Activated effector memory CD4-positive, alpha-beta T cell treated with Interleukin-2 at 50 U/mL for 16 hours (primary cell): ENCODE results near the gene CYBA.
A peak's percentile ranks its signal among the peaks of the same experiment; 100 is the strongest.
"Not testable (repeated sequence)": the region's sequence is repeated elsewhere in the genome, so short reads cannot be mapped to it uniquely, and the experiment has no call there.

ENCODE experiments used
- DNase-seq: peaks from one replicate; pipeline ENCODE4 v3.0.0-alpha.2; 2020

Gene CYBA

DNA sequence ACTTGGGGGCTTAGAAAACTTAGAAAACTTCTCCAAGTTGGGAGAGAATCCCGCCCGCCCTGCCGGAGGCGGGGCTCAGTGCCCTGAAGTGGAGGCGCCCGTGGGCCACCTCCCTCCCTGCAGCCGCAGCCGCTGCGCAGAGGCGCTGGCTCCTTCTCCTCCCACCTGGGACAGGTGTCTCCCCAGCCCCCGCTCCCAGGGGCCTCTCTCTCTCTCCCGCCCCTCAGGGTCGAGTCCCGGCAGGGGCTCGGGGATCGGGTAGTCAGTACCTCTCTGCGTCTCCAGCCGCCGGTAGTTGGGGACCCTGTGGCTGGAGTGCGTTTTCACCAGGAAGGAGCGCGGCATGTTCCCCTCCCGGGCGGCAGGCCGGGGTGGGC lies 35.2 kb upstream of the CYBA start:
- peak; percentile 40 for DNase-seq

DNA sequence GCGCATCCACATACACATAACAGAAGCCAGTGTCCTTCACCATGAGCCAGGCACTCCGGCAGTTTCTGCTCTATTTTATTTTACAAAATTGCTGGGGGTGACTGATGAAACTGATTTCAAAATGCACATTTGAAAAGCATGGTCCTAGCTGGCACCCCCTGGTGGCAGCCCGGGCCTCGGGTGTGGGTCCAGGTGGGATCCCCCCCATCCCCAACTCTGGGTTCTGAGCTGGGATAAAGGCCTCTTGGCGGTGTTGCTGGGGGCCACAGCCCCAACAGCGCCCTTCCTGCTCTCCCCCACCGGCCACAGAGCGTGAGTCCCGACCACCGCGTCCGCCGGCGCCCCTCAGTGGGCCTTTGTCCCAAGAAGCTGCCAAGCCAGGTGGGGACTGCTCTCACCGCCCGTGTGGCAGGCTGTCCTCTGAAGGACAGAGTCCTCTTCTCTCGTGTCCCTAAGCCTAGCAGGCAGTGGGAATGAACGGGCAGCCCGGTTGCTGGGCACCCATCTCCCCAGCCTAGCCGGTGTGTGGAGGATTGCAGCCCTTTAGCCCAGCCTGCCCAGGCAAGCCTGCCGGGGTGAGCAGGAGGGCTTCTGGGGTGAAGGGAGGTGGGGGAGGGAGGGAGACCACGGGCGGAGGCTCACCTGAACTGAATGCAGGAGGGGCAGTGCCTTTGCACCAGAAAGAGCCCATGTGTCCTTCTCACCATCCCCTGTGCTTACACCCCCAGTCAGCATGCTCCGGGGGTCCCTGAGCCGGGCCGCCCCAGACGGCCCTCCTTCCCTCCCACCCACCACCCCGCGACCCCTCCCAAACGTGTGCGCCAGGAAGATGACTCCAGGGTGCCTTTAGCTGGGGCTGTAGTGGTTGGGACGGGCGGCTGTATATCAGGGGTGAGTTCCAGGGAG lies 34.6 kb upstream of the CYBA start:
- DNase-seq = peak; percentile 55

DNA sequence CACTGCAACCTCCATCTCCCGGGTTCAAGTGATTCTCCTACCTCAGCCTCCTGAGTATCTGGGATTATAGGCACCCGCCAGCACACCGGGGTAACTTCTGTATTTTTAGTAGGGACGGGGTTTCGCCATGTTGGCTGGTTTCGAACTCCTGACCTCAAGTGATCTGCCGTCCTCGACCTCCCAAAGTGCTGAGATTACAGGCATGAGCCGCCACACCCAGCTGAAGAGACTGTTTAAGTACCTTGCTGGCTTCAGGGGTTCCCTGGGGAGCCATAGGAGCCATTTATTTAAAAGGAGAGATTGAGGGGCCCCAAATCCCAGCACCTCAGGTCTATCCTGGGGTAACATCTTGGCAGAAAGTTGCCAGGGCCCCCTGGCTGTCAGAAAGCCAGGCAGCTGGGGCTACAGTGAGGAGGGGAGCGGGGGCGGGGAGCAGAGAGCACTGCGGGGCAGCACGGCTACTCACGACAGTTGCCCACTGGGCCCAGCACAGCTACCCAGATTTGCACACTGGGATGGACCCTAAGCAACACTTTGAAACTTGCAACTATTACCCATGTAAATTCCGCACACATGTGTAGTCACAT lies 33.8 kb upstream of the CYBA start:
- no peak for DNase-seq

DNA sequence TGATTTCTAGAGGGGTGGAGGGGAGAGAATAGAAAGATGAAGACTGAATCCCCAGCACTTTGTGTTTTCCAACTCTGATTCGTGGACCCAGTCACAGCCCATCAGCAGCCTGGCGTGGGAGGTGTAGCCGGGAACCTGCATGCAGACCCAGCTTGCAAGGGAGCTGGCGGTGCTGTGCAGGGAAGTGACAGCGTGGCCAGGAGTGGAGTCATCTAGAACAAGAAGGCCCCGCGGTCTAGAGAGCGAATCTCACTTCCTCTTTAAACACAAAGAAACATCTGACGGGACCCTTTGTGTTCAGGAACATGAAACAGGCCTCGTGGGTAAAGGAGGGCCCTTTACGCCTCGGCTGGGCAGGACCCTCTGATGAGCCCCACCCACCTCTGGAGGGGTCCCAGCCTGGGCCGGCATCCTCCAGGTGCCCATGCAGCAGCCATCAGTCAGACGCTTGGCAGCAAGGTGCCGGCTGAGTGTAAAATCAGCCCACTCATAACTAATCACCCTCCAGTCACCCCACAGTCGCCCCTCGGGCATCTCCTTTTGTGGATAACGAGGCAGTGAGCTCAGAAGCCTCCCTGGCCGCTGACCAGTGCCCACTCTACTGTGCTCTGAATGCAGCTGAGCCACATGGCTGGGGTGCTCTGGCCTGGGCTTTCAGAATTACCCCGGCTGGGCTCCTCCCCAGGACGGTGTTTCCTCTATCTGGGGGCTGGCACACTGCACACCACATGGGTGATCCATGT lies 31.0 kb upstream of the CYBA start:
- peak; percentile 38 for DNase-seq

DNA sequence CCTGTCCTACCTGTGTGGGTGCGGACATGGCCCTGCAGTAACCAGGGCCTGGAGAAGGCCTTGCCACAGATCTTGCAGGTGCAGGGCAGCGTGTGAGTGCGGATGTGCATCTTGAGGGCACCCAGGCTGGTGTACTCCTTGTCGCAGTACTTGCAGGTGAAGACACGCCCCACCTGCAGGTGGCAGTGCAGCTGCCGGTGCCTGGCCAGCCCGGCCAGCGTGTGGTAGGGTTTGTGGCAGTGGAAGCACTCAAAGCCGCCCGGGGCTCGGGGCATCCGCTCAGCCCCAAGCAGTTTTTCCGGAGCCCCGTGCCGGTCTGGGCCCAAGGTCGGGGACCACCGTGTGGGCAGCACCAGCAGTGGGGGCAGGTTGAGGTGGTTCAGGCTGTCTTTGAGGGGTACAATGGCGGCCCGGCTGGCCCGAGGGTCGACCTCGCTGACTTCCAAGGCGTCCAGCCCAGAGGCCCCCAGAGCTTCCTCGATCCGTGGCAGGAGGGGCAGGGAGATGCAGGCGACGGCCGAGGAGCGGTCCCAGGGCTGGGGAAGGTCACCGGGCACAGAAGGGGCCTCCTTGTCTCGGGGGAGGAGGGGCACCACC lies 30.3 kb upstream of the CYBA start:
- DNase-seq = peak; percentile 33

DNA sequence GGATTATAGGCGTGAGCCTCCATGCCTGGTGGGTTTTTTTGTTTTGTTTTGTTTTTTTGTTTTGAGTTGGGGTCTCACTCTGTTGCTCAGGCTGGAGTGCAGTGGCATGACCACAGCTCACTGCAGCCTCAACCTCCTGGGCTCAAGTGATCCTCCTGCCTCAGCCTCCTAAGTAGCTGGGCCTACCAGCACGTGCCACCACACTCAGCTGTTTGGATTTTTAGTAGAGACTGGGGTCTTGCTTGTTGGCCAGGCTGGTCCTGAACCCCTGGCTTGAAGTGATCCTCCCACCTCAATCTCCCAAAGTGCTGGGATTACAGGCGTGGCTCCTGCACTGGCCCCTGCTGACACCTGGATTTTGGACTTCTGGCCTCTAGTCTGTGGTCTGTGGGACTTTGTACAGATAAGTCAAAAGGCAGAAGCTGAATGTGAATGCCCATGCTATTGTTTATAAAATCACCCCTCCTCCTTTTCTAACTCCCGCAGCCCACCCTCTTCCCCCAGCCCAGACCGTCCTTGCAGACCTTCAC lies 29.8 kb upstream of the CYBA start:
- no peak for DNase-seq

DNA sequence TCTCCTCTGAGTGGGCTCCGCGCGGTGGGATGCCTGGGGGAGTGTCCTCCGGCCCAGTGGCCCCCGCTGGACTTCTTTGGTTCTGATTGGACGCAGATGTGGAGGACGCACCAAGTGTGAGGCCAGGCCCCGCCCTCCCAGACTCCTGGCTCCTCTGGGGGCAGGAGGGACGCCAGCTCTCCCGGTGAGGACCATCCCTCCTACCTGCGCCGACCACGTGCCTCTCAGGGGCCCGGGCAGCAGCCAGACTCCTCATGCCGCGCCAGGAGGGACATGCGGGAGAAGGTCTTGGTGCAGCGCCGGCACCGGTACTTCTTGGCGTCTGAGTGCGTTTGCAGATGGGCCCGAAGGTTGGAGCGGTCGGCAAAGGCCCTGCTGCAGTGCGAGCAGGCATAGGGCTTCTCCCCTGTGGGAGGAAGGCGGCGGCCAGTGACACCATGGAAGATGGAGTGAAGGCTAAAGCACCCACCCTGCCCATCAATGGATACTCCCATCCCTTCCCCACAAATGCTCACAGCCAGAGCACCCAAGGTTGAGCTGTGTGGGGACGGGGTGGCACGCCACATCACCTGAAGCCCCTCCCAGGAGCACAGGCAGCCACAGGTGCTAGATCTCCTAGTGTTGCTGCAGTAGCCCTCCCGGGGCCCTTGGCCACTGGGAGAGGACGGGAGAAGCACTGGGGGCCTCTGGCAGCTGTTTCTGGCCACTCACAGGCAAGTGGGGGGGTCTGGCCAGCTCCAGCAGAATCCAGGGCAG lies 27.5 kb upstream of the CYBA start:
- no peak for DNase-seq

DNA sequence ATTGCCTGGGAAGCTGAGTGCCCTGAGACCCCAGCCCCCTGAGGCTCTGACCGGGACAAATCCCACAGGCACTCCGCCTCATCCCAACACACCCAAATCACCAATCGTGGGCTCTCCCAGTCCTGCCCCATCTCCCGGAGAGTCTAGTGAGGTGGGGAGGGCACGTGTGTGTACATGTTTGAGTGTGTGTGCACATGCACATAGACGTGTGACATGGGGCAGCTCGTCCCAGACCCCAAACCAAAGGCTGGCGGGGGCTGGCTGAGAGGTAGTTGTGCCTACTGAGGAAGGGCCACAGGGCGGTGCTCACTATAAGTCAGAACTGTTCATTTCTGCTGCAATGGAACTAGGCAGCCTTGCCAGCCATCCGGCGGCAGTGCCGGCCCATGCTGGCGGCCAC lies 26.9 kb upstream of the CYBA start:
- no peak for DNase-seq

DNA sequence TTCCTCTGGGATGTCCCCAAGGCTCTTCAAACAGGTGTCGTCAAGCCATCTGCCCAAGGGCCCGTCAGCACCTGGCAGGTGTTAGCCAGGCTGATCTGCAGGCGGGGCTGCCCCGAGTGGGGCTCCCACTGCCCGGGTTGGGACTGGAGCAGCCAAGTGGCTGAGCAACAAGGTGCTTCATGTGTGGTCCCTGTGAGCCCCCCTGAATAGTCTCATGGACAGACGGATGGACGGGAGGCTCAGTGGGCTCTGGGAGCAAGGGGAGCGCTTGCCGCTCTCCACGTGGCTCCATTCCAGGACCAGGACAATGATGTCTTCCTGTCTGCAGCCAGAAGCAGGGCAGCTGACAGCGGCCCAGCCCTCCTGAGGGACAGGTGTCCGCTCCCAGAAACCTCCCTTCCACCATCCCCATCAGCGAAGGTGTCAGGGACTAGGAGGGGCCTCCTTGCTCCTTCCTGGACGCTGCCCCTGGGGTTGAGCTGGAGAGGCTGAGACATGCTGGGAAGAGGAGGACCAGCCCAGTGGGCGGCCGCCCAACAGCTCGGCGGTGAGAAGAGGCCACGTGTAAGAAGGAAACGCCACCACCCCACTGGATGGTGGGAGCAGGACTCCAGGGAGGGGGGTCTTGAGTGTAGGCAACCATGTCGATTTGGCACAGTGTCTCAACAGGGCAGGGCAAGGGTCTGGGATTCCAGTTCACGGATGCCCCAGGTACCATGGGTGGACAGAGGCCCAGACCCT lies 25.8 kb upstream of the CYBA start:
- DNase-seq = no peak

DNA sequence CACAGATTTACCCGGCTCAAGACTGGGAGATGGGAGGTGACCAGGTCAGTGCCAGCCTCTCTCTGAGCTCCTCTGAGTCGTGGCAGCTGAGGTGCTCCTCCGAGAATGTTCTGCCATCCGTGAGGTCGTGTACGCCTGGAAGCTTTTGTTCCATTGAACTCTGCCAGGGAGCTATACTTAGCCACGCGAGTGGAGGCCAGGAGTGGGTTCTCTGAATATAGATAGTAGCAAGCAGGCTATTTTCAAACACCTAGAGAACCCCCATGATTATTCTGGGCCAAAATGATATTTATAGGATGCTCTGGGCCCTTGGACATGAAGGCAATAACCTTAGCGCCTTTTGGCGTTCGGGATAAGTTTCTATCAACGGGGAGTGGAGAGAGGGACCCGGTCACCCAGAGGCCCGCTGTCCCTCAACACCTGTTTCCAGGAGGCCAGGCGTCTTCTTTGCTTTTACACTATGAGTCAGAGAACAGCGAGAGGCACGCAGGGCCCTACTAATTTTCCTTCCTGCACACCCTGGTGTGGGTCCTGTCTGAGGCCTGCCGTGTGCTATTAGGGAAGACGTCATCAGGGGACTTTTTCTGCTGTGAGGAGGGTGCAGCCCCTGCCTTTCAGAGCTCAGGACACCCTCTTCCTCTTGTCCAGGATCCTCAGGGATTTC lies 23.0 kb upstream of the CYBA start:
- no peak for DNase-seq

DNA sequence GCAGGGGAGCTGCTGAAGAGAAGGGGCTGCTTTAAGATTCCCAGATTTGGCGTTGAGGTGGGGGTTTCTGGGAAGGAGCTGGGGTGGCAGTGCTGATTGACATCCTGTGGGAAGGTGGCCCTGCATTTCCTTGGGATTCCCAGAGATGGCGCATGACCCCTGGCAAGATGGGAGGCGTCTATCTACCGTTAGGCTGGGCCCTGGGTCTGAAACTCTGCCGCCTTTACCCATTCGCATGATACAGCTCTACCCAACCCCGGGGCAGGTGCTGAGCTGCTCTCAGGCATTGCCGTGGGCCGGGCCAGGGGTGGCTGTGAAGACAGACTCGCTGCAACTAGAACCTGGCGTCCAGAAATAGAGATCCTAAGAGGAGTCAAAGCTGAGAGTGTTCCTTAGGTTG lies 21.9 kb upstream of the CYBA start:
- DNase-seq = no peak

DNA sequence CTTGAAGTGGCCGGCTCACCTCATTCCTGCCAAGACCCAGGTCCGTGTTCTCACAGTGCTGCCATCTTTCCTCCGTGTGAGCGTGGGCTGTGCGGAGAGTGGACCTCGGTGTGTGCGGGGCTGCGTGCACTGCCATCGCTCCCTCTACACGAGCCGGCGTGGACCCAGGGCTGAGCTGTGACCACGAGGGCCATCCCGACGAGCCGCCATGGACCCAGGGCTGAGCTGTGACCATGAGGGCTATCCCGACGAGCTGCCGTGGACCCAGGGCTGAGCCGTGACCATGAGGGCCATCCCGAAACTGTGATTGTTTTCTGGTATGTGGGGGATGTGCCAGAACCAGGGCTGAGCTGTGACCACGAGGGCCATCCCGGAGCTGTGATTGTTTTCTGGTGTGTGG lies 21.0 kb upstream of the CYBA start:
- no peak for DNase-seq

DNA sequence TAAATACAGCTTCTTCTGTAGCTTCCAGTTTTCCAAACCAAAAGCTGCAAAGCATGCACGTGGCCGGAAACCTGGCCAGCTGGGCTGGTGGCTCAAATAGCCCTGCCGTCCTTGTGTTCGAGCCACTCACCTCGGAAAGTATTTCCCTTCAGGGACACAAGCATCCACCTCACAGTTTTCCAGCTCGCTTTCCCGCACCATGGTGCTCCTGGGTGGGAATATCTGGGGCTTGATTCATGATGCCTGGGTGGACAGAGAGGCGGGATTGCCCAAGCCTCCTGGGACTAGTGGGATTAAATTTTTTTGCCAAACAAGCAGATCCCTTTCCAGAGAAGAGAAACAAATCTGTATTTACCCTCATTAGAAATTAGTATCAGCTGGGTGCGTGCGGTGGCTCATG lies 19.1 kb upstream of the CYBA start:
- no peak for DNase-seq

DNA sequence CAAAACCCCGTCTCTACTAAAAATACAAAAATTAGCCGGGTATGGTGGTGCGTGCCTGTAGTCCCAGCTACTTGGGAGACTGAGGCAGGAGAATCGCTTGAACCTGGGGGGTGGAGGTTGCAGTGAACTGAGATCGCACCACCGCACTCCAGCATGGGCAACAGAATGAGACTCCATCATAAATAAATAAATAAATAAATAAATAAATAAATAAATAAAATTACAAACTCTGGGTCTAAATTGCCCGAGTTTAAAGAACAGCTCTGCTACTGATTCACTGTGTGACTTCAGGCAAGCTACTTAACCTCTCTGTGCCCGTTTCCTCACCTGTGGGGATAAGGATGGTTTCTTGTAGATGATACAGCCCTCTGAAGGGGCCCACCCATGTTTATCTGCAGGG lies 18.6 kb upstream of the CYBA start:
- not testable (repeated sequence) for DNase-seq

DNA sequence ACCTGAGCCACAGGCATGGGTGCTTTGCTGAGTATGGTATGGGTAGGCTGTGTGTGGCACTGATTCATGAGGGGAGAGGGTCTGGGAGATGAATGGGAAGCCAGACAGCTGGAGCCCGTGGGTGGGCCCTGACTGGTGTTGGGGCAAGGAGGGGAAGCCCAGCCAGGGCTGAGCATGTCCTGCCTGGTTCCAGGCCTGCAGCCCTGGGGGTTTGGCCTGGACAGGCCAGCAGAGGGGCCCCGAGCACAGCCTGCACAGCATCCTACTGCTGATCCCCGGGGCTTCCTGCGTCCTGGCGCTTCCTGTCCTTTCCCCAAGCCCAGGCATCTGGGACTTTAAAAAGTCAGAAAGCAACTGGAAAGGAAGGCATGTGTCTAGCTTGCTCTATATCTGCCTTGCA lies 16.6 kb upstream of the CYBA start:
- DNase-seq = no peak

DNA sequence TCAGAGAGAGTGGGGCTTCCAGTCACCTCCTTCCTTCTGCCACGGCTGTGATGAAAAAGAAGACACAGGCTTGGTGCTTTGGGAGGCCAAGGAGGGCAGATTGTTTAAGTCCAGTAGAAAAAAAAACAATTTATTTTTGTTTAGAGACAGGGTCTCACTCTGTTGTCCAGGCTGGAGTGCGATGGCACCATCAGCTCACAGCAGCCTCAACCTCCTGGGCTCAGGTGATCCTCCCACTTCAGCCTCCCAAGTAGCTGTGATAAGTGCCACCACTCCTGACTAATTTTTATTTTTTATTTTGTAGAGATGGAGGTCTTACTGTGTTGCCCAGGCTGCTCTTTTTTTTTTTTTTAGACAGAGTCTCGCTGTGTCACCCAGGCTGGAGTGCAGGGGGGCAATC lies 14.7 kb upstream of the CYBA start:
- DNase-seq = no peak

DNA sequence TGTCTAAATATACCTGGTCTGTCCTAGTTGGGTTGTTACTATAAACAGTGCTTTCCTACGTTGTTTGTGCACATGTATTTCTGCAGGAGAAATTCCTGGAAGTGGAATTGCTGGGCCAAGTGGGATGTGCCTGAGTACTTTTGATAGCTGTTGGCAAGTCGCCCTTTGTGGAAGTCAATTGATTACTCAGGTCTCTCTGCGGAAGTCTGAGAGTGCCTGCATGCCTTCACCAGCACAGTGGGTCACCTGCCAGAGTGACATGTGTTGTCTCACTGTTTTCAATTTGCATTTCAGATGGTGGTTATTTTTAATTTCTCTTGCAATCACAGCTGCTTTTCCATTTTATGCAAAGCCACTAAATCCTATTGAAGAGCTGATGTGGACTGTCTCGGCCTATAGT lies 14.3 kb upstream of the CYBA start:
- DNase-seq = no peak

DNA sequence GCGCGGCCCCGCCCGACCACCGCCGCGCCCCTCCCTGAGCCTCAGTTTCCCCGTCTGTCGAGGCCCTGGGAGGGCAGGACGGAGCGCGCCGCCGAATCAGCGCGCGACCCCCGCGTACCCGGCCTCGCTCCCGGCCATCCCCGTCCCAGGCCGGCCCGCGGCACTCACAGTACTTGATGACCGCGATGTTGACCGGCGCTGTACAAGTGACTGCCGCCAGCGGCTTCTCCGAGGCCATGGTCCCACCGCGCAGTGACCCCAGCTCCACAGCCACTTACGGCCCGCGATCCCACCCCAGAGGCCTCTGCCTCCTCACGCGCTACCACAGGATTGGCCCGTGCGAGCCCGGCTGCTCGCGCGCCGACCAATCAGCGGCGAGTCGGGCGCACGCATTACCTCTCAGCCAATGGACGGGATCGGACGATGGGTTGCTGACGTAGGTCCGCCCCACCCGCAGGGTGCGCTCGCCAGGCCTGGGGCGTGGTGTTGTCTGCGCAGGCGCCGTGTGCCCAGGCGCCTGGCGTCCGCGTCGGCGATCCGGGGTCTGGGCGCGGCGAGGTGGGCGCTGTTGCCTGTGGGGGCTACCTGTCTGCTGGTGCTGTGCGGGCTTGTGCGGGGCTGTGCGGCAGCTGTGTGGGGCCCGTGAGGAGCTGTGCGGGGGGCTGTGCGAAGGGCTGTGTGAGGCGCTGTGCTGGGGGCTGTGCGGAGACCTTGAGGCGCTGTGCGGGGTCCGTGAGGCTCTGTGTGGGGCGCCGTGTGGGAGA lies 12.2 kb upstream of the CYBA start, which contains the start of gene MVD:
MVD (minus strand) TSS at position 249 of the 764 bp plus-strand sequence; CDS start at position 238, 11 bp downstream.
- peak; percentile 92 for DNase-seq

DNA sequence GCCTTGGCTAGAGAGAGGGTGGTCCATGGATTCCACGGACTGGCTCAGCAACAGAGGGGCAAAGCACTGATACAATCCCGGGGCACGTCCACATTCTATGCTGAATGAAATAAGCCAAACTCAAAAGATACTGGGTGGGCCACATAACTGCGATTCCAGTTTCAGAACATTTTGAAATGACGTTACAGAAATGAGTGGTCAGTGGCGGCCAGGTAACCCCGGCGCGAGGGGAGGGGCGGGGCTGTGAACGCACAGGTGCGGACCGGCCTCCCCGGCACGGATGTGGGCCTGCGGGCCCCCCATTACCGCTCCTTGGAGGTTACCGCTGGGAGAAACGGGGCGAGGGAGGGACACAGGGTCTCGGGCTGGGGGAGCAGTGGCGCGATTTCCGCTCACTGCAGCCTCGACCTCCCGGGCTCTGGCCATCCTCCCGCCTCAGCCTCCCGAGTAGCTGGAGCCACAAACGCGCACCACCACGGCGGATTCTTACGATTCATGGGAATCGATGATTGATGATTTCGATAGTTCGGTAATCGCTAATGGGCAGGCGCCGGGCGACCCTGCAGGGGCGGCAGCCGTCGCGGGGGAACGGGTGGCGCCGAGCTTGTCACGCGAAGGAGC lies 11.5 kb upstream of the CYBA start:
- DNase-seq = no peak

DNA sequence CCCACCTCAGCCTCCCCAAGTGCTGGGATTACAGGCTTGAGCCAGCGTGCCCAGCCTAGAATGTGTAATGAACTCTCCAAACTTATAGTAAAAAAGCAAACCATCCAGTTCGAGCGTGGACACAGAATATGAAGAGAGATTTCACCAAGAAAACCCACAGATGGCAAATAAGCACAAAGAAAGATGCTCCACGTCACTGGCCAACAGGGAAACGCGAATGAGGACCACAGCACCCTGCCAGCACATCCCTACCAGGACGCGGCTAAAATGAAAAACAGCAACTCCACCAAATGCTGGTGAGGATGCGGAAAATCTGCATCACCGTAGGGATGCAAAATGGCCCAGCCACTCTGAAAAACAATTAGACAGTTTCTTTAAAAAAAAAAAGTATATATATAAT lies 10.6 kb upstream of the CYBA start:
- no peak for DNase-seq
